Astrocyte (in vitro differentiated cells and primary cell): Measurements from ENCODE around the gene WFDC9.

ENCODE experiments used
- EZH2 ChIP-seq: IDR thresholded peaks from 2 replicates; pipeline ENCODE4 v1.6.1; 2012; ENCODE audit warnings: mild to moderate bottlenecking, low read length, inconsistent platforms; ENCODE audit not compliant: insufficient read depth
- TF ChIP-seq, protein P1 (sequence below): IDR thresholded peaks from 2 replicates; pipeline ENCODE4 v1.5.1; 2011; ENCODE audit warnings: low read depth, mild to moderate bottlenecking, inconsistent platforms, low read length, moderate library complexity; ENCODE audit not compliant: insufficient read depth

DNA sequence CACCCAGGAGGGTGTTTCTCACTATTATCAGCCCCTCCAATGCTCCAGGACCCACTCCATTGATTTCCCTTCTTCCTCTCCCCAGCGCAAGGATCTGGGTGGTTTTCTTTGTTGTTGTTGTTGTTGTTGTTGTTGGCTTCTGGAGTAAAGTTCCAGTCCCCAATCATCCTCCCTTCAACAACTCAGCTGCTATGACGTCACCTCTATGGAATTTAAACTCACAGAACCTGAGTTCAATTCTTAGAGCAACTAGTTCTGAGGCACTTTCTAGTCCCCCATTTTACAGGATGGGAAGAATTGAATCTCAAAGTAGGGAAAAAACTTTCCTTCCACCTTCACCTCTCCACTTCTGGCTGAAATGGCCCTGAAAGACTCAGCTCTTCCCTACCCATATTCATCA, 42.3 kb downstream of the WFDC9 start:
- no peak for TF ChIP-seq EZH2
- TF ChIP-seq, protein P1, sequence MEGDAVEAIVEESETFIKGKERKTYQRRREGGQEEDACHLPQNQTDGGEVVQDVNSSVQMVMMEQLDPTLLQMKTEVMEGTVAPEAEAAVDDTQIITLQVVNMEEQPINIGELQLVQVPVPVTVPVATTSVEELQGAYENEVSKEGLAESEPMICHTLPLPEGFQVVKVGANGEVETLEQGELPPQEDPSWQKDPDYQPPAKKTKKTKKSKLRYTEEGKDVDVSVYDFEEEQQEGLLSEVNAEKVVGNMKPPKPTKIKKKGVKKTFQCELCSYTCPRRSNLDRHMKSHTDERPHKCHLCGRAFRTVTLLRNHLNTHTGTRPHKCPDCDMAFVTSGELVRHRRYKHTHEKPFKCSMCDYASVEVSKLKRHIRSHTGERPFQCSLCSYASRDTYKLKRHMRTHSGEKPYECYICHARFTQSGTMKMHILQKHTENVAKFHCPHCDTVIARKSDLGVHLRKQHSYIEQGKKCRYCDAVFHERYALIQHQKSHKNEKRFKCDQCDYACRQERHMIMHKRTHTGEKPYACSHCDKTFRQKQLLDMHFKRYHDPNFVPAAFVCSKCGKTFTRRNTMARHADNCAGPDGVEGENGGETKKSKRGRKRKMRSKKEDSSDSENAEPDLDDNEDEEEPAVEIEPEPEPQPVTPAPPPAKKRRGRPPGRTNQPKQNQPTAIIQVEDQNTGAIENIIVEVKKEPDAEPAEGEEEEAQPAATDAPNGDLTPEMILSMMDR = no peak
